ENCODE measurements around the gene RBM10.
"Not testable (repeated sequence)": the region's sequence is repeated elsewhere in the genome, so short reads cannot be mapped to it uniquely, and the experiment has no call there.

RBM10 gene, protein sequence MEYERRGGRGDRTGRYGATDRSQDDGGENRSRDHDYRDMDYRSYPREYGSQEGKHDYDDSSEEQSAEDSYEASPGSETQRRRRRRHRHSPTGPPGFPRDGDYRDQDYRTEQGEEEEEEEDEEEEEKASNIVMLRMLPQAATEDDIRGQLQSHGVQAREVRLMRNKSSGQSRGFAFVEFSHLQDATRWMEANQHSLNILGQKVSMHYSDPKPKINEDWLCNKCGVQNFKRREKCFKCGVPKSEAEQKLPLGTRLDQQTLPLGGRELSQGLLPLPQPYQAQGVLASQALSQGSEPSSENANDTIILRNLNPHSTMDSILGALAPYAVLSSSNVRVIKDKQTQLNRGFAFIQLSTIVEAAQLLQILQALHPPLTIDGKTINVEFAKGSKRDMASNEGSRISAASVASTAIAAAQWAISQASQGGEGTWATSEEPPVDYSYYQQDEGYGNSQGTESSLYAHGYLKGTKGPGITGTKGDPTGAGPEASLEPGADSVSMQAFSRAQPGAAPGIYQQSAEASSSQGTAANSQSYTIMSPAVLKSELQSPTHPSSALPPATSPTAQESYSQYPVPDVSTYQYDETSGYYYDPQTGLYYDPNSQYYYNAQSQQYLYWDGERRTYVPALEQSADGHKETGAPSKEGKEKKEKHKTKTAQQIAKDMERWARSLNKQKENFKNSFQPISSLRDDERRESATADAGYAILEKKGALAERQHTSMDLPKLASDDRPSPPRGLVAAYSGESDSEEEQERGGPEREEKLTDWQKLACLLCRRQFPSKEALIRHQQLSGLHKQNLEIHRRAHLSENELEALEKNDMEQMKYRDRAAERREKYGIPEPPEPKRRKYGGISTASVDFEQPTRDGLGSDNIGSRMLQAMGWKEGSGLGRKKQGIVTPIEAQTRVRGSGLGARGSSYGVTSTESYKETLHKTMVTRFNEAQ

DNA sequence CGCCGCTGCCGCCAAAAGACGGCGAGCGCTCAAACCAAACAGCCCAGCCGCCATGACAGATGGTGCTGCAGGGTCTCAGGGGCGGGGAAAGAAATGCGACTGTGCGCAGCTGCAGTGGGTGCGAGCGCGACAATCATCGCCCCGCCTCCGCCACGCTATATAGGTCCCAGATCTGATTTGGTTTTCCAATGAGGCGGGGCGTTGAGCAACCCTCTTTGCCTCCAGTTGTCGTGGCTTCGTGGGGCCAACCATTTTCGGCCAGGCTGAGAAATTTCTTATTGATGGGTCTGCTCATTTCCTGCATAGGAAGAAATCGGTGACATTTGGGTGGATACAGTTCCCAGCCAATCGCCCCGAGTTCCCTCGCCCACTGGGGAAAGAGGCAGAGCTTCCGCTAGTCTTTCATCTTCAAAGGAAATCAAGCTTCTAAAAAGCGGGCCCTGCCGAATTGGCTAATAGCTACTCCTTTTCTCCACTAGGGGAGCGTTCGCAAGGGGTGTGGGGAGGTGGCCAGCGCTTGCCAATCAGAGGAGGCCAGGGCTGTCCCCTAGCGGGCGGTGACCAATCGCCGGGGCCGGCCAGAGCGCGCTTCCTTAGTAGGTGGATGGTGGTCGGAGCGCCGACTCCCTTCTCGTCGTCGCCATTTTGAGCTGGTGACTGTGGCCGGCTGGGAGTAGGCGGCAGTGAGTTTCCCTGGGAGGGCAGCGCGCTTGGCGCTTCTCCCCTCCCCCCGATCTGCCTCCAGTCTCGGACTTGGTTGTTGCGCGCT lies at the start of gene RBM10, which contains the start of gene NDUFB11:
RBM10 (plus strand) TSS at position 596 of the 769 bp plus-strand sequence. CDS start 2,261 bp downstream, outside the sequence.
NDUFB11 (minus strand) TSS at position 77 of the 769 bp plus-strand sequence; CDS start at position 54, 23 bp downstream.
- H3K4me3 Mint-ChIP-seq, result peak within 1 kb of the TSS; percentile 98
- H3K9me3 Mint-ChIP-seq, result no peaks in the 10 kb centered on the region
- DNase-seq (ENCODE audit: low spot score in 2 of 2), result peak; percentile 64 to 90
- peak; percentile 95 for ATAC-seq
- peak within 1 kb of the TSS; percentile 100 for H3K27ac Mint-ChIP-seq
- H3K36me3 Mint-ChIP-seq, result peaks cover 77% of the 10 kb centered on the region
- peaks cover 38% of the 10 kb centered on the region for H3K4me1 Mint-ChIP-seq

DNA sequence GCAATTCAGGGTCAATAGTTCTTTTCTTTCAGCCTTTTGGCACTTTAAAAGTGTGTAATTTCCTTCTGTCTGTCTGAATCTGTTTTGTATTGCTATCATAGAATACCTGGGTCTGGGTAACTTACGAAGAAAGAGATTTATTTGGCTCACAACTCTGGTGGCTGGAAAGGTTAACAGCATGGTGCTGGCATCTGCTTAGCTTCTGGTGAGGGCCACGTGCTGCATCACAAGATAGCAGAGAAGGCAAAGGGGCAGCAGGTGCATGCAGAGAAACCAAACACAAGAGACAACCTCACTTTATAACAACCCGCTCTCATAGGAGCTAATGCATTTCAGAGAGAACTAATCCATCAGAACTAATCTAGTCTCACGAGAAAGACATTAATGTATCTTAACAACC lies 48.0 kb upstream of the RBM10 start:
- ATAC-seq (no peak), DNase-seq (ENCODE audit: low spot score in 2 of 2) (no peak)
- no peak overlapping the region for H3K4me3 Mint-ChIP-seq
- H3K36me3 Mint-ChIP-seq, result no peaks in the 10 kb centered on the region
- H3K4me1 Mint-ChIP-seq, result no peaks in the 10 kb centered on the region
- H3K9me3 Mint-ChIP-seq, result no peaks in the 10 kb centered on the region
- H3K27ac Mint-ChIP-seq, result no peak overlapping the region

DNA sequence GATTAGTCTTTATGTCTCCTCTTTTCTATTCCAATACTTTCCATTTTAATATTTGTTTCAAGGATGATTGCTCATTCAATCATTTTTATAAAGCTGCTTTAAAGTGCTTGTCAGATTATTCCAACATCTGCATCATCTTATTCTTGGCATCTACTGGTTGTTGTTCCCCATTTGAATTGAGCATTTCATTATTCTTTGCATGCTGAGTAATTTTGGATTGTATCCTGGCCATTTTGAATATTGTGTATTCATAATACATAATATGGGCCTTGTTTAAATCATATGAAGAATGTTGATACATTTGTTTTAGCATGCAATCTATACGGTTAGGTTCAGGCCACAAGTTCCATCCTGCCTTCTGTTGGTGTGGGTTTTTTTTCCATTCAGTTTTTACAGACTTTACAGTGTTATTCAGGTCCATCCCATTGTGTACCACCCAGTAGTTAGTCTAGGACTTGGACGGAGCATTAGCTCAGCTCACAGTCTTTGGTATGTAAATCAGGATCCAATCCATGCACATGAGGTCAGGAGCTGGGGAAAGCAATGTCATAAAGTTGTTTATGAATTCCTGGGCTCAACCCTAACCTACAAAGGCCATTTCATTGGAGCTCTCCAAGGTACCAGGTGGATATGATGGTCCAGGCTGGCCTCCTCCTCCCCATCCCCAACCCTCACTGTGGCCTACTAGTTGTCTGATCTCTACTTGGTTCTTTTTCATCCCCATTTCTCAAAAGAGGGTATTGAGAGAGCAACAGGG lies 46.5 kb upstream of the RBM10 start:
- no peaks in the 10 kb centered on the region for H3K9me3 Mint-ChIP-seq
- no peaks in the 10 kb centered on the region for H3K36me3 Mint-ChIP-seq
- H3K4me1 Mint-ChIP-seq, result no peaks in the 10 kb centered on the region
- no peak overlapping the region for H3K27ac Mint-ChIP-seq
- H3K4me3 Mint-ChIP-seq, result no peak overlapping the region
- no peak for DNase-seq (ENCODE audit: low spot score in 2 of 2)
- ATAC-seq, result no peak

DNA sequence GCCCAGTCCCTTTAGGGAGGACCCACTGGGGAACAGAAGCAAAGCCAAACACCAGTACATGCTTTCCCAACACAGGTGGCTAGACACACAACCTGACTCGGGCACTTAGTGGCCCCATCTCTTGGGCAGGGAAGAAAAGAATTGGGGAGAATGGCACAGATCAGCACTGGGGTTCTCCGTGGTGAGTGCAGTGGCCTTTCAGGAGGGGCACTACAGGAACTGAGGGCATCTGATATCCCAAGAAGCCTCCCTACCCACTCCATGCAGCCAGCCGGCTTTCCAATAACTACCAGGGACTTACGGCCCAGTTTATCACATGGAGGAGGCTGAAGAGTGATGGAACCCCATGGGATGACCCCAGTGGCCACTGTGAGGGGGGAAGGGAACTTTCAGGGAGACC lies 43.8 kb upstream of the RBM10 start:
- DNase-seq (ENCODE audit: low spot score in 2 of 2), result no peak

DNA sequence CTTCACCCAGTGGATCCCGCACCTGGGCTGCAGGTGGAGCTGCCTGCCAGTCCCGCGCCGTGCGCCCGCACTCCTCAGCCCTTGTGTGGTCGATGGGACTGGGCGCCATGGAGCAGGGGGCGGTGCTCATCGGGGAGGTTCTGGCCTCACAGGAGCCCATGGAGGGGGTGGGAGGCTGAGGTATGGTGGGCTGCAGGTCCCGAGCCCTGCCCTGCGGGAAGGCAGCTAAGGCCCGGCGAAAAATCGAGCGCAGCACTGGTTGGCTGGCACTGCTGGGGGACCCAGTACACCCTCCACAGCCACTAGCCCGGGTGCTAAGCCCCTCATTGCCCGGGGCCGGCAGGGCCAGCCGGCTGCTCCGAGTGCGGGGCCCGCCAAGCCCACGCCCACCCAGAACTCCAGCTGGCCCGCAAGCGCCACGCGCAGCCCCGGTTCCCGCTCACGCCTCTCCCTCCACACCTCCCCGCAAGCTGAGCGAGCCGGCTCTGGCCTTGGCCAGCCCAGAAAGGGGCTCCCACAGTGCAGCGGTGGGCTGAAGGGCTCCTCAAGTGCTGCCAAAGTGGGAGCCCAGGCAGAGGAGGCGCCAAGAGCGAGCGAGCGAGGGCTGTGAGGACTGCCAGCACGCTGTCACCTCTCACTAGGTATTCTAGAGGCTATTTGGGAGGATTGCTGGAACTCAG lies 33.9 kb upstream of the RBM10 start:
- ATAC-seq, H3K4me1 Mint-ChIP-seq: not testable (repeated sequence)

More for the DNA sequence above, 43.8 kb upstream of the RBM10 start:
- H3K9me3 Mint-ChIP-seq, result no peaks in the 10 kb centered on the region
- no peak for ATAC-seq
- H3K36me3 Mint-ChIP-seq, result no peaks in the 10 kb centered on the region
- no peak overlapping the region for H3K4me3 Mint-ChIP-seq
- H3K27ac Mint-ChIP-seq, result no peak overlapping the region
- H3K4me1 Mint-ChIP-seq, result no peaks in the 10 kb centered on the region

DNA sequence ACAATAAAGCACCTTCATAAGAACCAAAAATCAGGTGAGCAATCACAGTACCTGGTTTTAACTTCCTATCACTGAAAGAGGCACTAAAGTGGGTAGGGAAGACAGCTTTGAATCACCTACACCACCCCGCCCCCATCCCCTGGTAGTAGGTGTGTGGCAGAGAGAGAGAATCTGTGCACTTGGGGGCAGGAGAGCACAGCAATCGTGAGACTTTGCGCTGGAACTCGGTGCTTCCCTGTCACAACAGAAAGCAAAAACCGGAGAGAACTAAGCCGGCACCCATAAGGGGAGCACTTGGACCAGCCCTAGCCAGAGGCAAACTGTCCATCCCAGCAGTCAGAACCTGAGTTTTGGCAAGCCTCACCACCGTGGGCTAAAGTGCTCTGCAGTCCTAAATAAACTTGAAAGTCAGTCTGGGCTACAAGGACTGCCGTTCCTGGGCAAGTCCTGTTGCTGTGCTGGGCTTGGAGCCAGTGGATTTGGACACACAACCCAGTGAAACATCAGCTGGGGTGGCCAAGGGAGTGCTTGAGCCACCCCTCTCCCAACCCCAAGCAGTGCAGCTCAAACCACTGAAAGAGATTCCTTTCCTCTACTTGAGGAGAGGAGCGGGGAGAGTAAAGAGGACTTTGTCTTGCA lies 32.6 kb upstream of the RBM10 start:
- no peaks in the 10 kb centered on the region for H3K36me3 Mint-ChIP-seq
- DNase-seq (ENCODE audit: low spot score in 2 of 2) (no peak), ATAC-seq (no peak)
- H3K4me1 Mint-ChIP-seq, result no peaks in the 10 kb centered on the region
- H3K4me3 Mint-ChIP-seq, result no peak overlapping the region
- H3K9me3 Mint-ChIP-seq, result no peaks in the 10 kb centered on the region
- no peak overlapping the region for H3K27ac Mint-ChIP-seq

More for the DNA sequence above, 33.9 kb upstream of the RBM10 start:
- H3K36me3 Mint-ChIP-seq; DNase-seq (ENCODE audit: low spot score in 2 of 2); H3K4me3 Mint-ChIP-seq; H3K9me3 Mint-ChIP-seq; H3K27ac Mint-ChIP-seq: not testable (repeated sequence)

DNA sequence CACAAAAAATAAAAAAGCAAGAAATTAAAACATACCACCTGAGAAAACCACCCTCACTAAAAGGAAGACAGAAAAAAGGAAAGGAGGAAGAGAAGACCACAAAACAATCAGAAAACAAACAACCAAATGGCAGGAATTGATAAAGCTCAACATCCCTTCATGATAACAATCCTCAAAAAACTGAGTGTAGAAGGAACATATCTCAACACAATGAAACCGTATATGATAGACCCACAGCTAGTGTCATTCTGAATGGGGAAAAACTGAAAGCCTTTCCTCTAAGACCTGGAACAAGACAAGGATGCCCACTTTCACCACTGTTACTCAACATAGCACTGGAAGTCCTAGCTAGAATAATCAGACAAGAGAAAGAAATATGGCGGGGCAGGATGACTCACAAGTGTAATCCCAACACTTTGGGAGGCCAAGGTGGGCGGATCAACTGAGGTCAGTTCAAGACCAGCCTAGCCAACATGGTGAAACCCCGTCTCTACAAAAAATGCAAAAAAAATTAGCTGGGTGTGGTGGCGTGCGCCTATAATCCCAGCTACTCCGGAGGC lies 28.4 kb upstream of the RBM10 start:
- H3K9me3 Mint-ChIP-seq; DNase-seq (ENCODE audit: low spot score in 2 of 2); H3K27ac Mint-ChIP-seq; H3K4me3 Mint-ChIP-seq; ATAC-seq; H3K36me3 Mint-ChIP-seq; H3K4me1 Mint-ChIP-seq: not testable (repeated sequence)

DNA sequence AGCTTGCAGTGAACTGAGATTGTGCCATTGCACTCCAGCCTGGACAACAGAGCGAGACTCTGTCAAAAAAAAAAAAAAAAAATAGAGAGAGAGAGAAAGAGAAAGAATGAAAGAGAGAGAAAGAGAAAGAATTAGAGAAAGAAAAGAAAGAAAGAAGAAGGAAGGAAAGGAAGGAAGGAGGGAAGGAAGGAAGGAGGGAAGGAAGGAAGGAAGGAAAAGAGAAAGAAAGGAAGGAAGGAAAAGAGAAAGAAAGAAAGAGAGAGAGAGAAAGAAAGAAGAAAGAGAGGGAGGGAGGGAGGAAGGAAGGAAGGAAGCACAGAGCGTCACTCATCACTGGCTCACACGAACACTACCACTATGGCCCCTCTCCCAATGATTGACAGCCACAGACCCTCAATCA lies 20.6 kb upstream of the RBM10 start:
- not testable (repeated sequence) for H3K9me3 Mint-ChIP-seq; H3K4me1 Mint-ChIP-seq; H3K27ac Mint-ChIP-seq; H3K36me3 Mint-ChIP-seq; H3K4me3 Mint-ChIP-seq; ATAC-seq; DNase-seq (ENCODE audit: low spot score in 2 of 2)

DNA sequence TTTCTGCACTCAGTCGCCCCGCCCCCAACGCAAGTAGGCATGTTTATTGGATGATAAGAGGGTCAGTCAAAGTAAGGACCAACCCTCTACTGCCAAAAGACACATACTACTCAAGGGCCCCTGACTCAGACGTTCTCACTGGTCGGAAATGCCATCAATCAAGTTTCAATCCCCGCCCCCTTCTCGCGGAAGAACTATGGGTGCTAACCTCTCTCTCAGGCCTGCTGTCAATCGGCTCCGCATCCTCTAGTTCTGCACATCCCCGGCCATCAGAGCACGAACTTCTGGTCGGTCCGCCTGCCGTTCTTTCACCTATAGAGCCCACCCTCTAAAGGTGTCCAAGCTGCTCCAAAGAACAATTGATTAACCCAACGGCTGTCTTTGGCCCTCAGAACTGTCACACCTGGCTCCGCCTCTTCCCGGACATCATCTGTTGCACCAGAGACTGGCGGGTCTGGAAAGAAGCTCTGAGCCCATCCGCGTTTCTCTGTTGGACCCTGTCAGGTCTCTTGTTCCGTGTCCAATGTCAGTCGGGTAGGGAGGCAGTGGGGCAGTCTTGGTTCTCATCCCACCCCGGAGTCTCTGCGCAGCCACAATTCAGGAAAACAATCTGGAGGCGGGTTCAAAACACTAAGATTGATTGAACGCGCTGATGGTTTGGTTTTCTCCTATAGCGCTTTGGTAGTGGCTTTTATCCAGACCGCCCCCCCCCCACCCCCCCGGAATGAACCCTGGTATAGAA lies 15.7 kb upstream of the RBM10 start:
- DNase-seq (ENCODE audit: low spot score in 2 of 2) (peak; percentile 78 to 92), ATAC-seq (peak; percentile 99)
- Mint-ChIP-seq H3K36me3 (no peaks in the 10 kb centered on the region), H3K9me3 (no peaks in the 10 kb centered on the region), H3K4me1 (no peaks in the 10 kb centered on the region), H3K27ac (peak overlapping the region; percentile 91), H3K4me3 (peak overlapping the region; percentile 84)

DNA sequence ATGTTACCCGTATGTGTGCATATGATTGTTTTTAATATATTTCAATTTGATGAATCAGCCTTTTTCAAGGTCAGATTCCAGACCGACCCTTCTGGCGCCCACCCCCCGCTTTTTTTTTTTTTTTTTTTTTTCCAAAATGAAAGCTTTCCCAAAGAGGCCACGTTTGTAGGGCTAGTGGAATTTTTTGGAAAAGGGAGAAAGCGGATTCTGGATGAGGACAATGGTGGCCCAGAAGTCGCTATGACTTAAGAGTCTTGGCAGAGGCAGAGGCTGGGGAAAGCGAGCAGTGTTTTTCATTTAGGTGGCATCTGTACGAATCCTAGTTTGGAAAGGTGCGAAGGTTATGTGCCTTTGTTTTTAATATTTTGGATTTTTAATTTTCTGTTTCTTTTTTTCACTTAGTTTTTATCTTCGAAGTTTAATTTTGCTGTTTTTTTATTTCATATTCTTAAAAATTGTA lies 15.1 kb upstream of the RBM10 start:
- ATAC-seq (no peak), DNase-seq (ENCODE audit: low spot score in 2 of 2) (no peak)
- peak overlapping the region; percentile 84 for H3K4me3 Mint-ChIP-seq
- no peaks in the 10 kb centered on the region for H3K36me3 Mint-ChIP-seq
- peak overlapping the region; percentile 91 for H3K27ac Mint-ChIP-seq
- H3K9me3 Mint-ChIP-seq, result no peaks in the 10 kb centered on the region
- no peaks in the 10 kb centered on the region for H3K4me1 Mint-ChIP-seq

DNA sequence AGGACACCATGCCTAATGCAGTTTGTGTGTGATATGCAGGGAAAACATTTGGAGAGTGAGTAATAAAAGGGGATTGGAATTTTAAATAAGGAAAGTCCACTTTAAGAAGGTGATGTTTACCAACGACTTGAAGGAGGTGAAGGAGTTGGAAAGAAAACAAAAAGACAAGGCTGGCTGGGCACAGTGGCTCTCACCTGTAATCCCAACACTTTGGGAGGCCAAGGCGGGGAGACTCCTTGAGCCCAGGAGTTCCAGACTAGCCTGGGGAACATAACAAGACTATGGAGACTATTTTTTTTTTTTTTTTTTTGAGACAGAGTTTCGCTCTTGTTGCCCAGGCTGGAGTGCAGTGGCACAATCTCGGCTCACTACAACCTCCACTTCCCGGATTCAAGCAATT lies 11.5 kb upstream of the RBM10 start:
- Mint-ChIP-seq H3K27ac (no peak overlapping the region), H3K4me3 (no peak overlapping the region), H3K36me3 (no peaks in the 10 kb centered on the region), H3K9me3 (no peaks in the 10 kb centered on the region), H3K4me1 (no peaks in the 10 kb centered on the region)
- DNase-seq (ENCODE audit: low spot score in 2 of 2) (no peak), ATAC-seq (no peak)

DNA sequence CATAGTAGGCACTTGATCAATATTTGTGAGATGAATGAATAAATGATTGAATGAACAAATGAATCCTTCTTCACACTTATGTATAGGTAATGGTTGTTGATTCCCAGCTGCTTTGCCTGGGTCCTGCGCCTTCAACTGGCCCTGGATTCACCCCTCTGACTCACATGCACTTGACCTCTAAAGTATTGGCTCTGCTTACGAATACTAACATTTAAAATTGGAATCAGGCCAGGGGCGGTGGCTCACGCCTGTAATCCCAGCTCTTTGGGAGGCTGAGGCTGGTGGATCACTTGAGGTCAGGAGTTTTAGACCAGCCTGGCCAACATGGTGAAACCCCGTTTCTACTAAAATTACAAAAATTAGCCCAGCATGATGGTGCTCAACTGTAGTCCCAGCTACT lies 9.4 kb upstream of the RBM10 start:
- not testable (repeated sequence) for H3K4me1 Mint-ChIP-seq; H3K4me3 Mint-ChIP-seq; DNase-seq (ENCODE audit: low spot score in 2 of 2); H3K9me3 Mint-ChIP-seq; ATAC-seq; H3K27ac Mint-ChIP-seq
- H3K36me3 Mint-ChIP-seq, result peaks cover 13% of the 10 kb centered on the region

DNA sequence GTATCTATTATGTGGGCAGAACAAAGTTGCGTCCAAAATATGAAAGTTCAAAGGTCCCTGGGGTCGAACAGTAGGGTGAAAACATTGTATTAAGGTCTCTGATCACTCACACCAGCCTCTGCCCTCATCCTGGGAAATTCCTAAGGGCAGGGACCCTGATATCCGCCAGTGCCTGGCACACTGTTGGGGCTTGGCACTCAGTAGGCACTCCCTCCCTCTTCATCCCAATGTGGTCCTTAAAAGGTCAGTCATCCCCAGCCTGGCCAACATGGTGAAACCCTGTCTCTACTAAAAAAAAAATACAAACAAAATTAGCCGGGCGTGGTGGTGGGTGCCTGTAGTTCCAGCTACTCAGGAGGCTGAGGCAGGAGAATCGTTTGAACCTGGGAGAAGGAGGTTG lies 6.8 kb upstream of the RBM10 start:
- Mint-ChIP-seq H3K4me1 (peaks cover 19% of the 10 kb centered on the region), H3K27ac (no peak overlapping the region), H3K9me3 (no peaks in the 10 kb centered on the region)

More for the DNA sequence above, 6.8 kb upstream of the RBM10 start:
- Mint-ChIP-seq H3K4me3 (no peak overlapping the region), H3K36me3 (peaks cover 39% of the 10 kb centered on the region)
- no peak for DNase-seq (ENCODE audit: low spot score in 2 of 2)
- no peak for ATAC-seq
